ENCODE data around the gene TBCD. TPM values are rescaled to one million over a fixed set of nuclear protein-coding genes. Genes with fewer than 3 reads are reported as not detected.

Gene TBCD
- total and polyA plus RNA-seq, 2 experiments from 2014 or later: 19.3 to 33.8 TPM

DNA sequence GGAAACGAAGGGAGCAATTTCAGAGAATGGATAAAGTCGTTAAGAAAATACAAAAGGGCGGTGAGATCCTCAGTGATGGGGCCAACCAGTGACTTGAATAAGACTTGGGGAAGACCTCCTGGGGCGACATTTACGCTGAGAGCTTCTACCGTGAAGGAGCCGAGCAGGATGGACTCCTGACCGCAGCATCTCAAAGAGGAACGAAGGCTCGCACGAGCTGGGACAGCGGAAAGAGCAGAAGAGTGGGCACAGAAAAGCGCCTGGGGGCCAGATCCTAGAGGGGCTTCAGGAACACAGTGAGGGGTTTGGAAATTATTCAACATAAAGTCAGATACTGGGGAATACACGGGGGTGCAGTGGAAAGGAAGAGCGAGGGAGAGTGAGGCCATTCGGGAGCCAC, 70.4 kb downstream of the TBCD start:
- WGBS, 2 experiments (ENCODE audit: low coverage in 1 of 2, low lambda C conversion rate in 2 of 2, missing lambda C conversion rate in 2 of 2): 91 to 93% methylated on average over 16 of the region's 16 CpGs
- no peaks in the 10 kb centered on the region for H3K79me2 ChIP-seq (ENCODE audit: insufficient read depth)
- no peaks in the 10 kb centered on the region for H3F3A ChIP-seq (ENCODE audit: insufficient read depth)
- H4K20me1 ChIP-seq (ENCODE audit: insufficient read depth): no peaks in the 10 kb centered on the region
- H3K27me3 ChIP-seq (replicated peaks; ENCODE audit: insufficient read depth): no peaks in the 10 kb centered on the region
- H3K9ac ChIP-seq: no peak overlapping the region
- H2AFZ ChIP-seq: no peak overlapping the region
- H3K4me2 ChIP-seq (ENCODE audit: unreplicated experiment): no peak overlapping the region
- H3K4me1 ChIP-seq (ENCODE audit: insufficient read depth): no peaks in the 10 kb centered on the region
- H3K9me2 ChIP-seq (ENCODE audit: insufficient read depth): no peaks in the 10 kb centered on the region
- in situ Hi-C loops (cut with MboI): no loop called here
- no peak for TF ChIP-seq EZH2 (IDR thresholded peaks at IDR 0.05; ENCODE audit: insufficient read depth, poor library complexity, severe bottlenecking)
- TF ChIP-seq EZH2phosphoT487 (IDR thresholded peaks at IDR 0.05; ENCODE audit: insufficient read depth, low read depth): no peak
- H3K4me3 ChIP-seq: no peak overlapping the region
- H3K36me3 ChIP-seq (ENCODE audit: low read depth): peaks cover 10% of the 10 kb centered on the region
- no peak overlapping the region for H3K27ac ChIP-seq
- no peak for DNase-seq
- H3K9me3 ChIP-seq (ENCODE audit: low read depth): no peaks in the 10 kb centered on the region

DNA sequence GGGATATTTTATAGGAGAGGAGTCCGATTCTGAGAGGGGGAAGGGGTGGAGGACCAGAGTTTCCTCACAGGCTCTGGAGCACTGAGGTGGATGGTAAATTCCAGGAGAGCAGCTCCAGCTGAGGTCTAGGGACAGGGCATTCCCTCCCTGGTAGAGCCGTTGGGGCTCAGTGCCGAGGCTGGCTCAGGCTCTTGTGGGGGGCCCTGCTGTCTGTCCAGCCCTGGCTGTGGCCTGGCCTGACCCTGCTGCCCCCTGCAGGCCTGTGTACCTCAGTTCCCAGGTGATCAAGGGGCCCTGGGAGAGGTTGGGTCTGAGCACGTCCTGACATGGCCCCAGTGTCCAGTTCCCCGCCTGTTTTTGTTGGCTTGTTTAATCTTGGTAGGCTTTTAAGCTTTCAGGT, 71.1 kb downstream of the TBCD start:
- H3K27me3 ChIP-seq (replicated peaks; ENCODE audit: insufficient read depth): no peaks in the 10 kb centered on the region
- no peaks in the 10 kb centered on the region for H3K79me2 ChIP-seq (ENCODE audit: insufficient read depth)
- no peak overlapping the region for H3K4me3 ChIP-seq
- no peak overlapping the region for H3K4me2 ChIP-seq (ENCODE audit: unreplicated experiment)
- no peaks in the 10 kb centered on the region for H4K20me1 ChIP-seq (ENCODE audit: insufficient read depth)
- DNase-seq: peak; percentile 6
- TF ChIP-seq EZH2 (IDR thresholded peaks at IDR 0.05; ENCODE audit: insufficient read depth, poor library complexity, severe bottlenecking) (no peak), EZH2phosphoT487 (IDR thresholded peaks at IDR 0.05; ENCODE audit: insufficient read depth, low read depth) (no peak)
- no peak overlapping the region for H2AFZ ChIP-seq
- no peaks in the 10 kb centered on the region for H3K9me2 ChIP-seq (ENCODE audit: insufficient read depth)
- no peak overlapping the region for H3K9ac ChIP-seq
- H3K4me1 ChIP-seq (ENCODE audit: insufficient read depth): no peaks in the 10 kb centered on the region
- 90 to 91% methylated on average over 5 of the region's 5 CpGs for WGBS, 2 experiments (ENCODE audit: low coverage in 1 of 2, low lambda C conversion rate in 2 of 2, missing lambda C conversion rate in 2 of 2)
- H3K9me3 ChIP-seq (ENCODE audit: low read depth): no peaks in the 10 kb centered on the region
- no peaks in the 10 kb centered on the region for H3F3A ChIP-seq (ENCODE audit: insufficient read depth)
- in situ Hi-C loops (cut with MboI): no loop called here
- peaks cover 10% of the 10 kb centered on the region for H3K36me3 ChIP-seq (ENCODE audit: low read depth)
- no peak overlapping the region for H3K27ac ChIP-seq

DNA sequence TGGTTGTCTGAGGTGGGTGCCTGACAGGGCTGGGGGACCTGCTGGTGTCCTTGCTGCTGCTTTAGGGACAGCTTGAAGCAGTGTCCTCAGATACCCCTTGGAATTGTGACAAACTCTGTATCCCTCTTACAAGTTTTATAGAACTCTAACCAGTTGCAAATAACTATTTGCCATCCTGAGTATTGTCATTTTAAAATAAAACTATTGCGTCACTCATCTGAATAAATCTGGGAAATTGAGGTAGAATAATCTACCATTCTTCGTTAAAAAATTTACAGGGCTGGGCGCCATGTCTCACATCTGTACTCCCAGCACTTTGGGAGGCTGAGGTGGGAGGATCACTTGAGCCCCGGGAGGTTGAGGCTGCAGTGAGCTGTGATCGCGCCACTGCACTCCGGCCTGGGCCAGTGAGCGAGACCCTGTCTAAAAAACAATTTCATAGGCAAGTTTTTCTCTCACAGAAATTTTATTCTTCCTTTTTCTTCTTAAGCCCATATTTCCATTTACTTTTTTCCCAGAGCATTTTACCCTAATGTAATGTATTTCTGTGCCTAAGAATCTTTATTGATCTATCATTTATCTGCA, 73.8 kb downstream of the TBCD start:
- 84 to 90% methylated on average over 8 of the region's 8 CpGs for WGBS, 2 experiments (ENCODE audit: low coverage in 1 of 2, low lambda C conversion rate in 2 of 2, missing lambda C conversion rate in 2 of 2)
- Histone ChIP-seq H4K20me1 (ENCODE audit: insufficient read depth) (no peaks in the 10 kb centered on the region), H3K9me3 (ENCODE audit: low read depth) (no peaks in the 10 kb centered on the region), H3F3A (ENCODE audit: insufficient read depth) (no peaks in the 10 kb centered on the region), H3K4me2 (ENCODE audit: unreplicated experiment) (no peak overlapping the region), H3K27ac (no peak overlapping the region), H3K9me2 (ENCODE audit: insufficient read depth) (no peaks in the 10 kb centered on the region), H3K79me2 (ENCODE audit: insufficient read depth) (no peaks in the 10 kb centered on the region), H3K9ac (no peak overlapping the region), H3K36me3 (ENCODE audit: low read depth) (peaks cover 3% of the 10 kb centered on the region; the same call in 1 of the 2 replicates), H2AFZ (no peak overlapping the region), H3K4me1 (ENCODE audit: insufficient read depth) (no peaks in the 10 kb centered on the region), H3K27me3 (replicated peaks; ENCODE audit: insufficient read depth) (no peaks in the 10 kb centered on the region), H3K4me3 (no peak overlapping the region)
- in situ Hi-C loops (cut with MboI): no loop called here
- no peak for DNase-seq
- TF ChIP-seq EZH2phosphoT487 (IDR thresholded peaks at IDR 0.05; ENCODE audit: insufficient read depth, low read depth): no peak
- TF ChIP-seq EZH2 (IDR thresholded peaks at IDR 0.05; ENCODE audit: insufficient read depth, poor library complexity, severe bottlenecking): no peak

DNA sequence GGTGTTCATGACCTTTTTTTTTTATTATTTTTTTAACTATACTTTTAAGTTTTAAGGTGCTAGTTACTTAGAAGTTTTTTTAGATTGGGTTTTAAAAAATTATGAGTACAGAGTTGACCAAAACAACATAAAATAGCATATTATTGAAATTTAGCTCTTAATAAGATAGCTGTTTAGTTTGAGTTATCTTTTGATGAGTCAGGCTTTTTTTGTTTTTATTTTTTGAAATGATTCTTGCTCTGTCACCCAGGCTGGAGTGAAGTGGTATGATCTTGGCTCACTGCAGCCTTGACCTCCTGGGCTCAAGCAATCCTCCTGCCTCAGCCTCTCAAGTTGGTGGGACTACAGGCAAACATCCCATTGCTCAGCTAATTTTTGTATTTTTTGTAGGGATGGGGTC, 74.3 kb downstream of the TBCD start:
- no peaks in the 10 kb centered on the region for H3K79me2 ChIP-seq (ENCODE audit: insufficient read depth)
- no peak overlapping the region for H2AFZ ChIP-seq
- H3K36me3 ChIP-seq (ENCODE audit: low read depth): no peaks in the 10 kb centered on the region
- H3K4me2 ChIP-seq (ENCODE audit: unreplicated experiment): no peak overlapping the region
- DNase-seq: no peak
- in situ Hi-C loops (cut with MboI): no loop called here
- H3K27ac ChIP-seq: no peak overlapping the region
- H3F3A ChIP-seq (ENCODE audit: insufficient read depth): no peaks in the 10 kb centered on the region
- H4K20me1 ChIP-seq (ENCODE audit: insufficient read depth): no peaks in the 10 kb centered on the region
- no peaks in the 10 kb centered on the region for H3K9me2 ChIP-seq (ENCODE audit: insufficient read depth)
- no peaks in the 10 kb centered on the region for H3K9me3 ChIP-seq (ENCODE audit: low read depth)
- H3K27me3 ChIP-seq (replicated peaks; ENCODE audit: insufficient read depth): no peaks in the 10 kb centered on the region
- TF ChIP-seq EZH2phosphoT487 (IDR thresholded peaks at IDR 0.05; ENCODE audit: insufficient read depth, low read depth): no peak
- TF ChIP-seq EZH2 (IDR thresholded peaks at IDR 0.05; ENCODE audit: insufficient read depth, poor library complexity, severe bottlenecking): no peak
- H3K4me1 ChIP-seq (ENCODE audit: insufficient read depth): no peaks in the 10 kb centered on the region
- H3K4me3 ChIP-seq: no peak overlapping the region
- H3K9ac ChIP-seq: no peak overlapping the region

DNA sequence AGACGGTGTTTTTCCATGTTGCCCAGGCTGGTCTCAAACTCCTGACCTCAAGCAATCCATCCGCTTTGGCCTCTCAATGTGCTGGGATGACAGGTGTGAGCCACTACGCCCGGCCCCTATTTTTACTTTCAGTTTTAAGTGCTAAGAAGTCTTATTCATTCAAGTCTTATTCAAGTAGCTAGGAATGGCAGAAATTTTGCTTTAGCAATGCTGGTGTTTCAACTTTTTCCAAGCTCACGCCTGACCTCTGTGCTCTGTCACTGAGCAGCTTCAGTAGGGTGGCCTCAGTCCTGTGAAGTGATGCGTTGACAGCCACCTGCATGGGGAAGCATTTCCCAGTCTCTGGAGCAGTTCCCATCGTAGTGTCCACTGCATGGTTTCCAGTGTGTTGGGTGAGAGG, 75.1 kb downstream of the TBCD start:
- H2AFZ ChIP-seq: no peak overlapping the region
- no peak for DNase-seq
- H3K79me2 ChIP-seq (ENCODE audit: insufficient read depth): no peaks in the 10 kb centered on the region
- no peaks in the 10 kb centered on the region for H3K9me2 ChIP-seq (ENCODE audit: insufficient read depth)
- no peak overlapping the region for H3K4me2 ChIP-seq (ENCODE audit: unreplicated experiment)
- H3F3A ChIP-seq (ENCODE audit: insufficient read depth): no peaks in the 10 kb centered on the region
- H3K9ac ChIP-seq: no peak overlapping the region
- TF ChIP-seq EZH2 (IDR thresholded peaks at IDR 0.05; ENCODE audit: insufficient read depth, poor library complexity, severe bottlenecking): no peak
- TF ChIP-seq EZH2phosphoT487 (IDR thresholded peaks at IDR 0.05; ENCODE audit: insufficient read depth, low read depth): no peak
- H3K4me3 ChIP-seq: no peak overlapping the region
- no peaks in the 10 kb centered on the region for H3K9me3 ChIP-seq (ENCODE audit: low read depth)
- H3K27ac ChIP-seq: no peak overlapping the region
- no peaks in the 10 kb centered on the region for H4K20me1 ChIP-seq (ENCODE audit: insufficient read depth)
- no peaks in the 10 kb centered on the region for H3K4me1 ChIP-seq (ENCODE audit: insufficient read depth)
- in situ Hi-C loops (cut with MboI): no loop called here
- H3K27me3 ChIP-seq (replicated peaks; ENCODE audit: insufficient read depth): no peaks in the 10 kb centered on the region
- WGBS, 2 experiments (ENCODE audit: low coverage in 1 of 2, low lambda C conversion rate in 2 of 2, missing lambda C conversion rate in 2 of 2): 92 to 95% methylated on average over 7 of the region's 7 CpGs
- no peaks in the 10 kb centered on the region for H3K36me3 ChIP-seq (ENCODE audit: low read depth)
